Heart right ventricle (tissue), 16 donors: ENCODE measurements around the gene GSPT1. TPM values are rescaled to one million over a fixed set of nuclear protein-coding genes. Genes with fewer than 3 reads are reported as not detected.

Source experiments
- ATAC-seq, 8 donors: fragments of 200-7000 bp; cut with Tn5 transposase; one replicate each; pipeline ENCODE4 v1.9.1; 2020; ENCODE audit warnings: mild to moderate bottlenecking in 8 of 8, moderate library complexity in 8 of 8, moderate number of reproducible peaks in 1 of 8
- DNase-seq, 2 donors: peaks; one replicate each; pipeline ENCODE4 v3.0.0-alpha.2; 2020
- H3K27ac ChIP-seq, 10 donors: fragments of 200-600 bp; sonication (generic) in 2 of 10; one replicate each; pipeline versions ENCODE4 v1.5.0 to v1.8.0; 2020 to 2022; ENCODE audit warnings: mild to moderate bottlenecking in 3 of 10
- H3K27me3 ChIP-seq, 7 donors: fragments of 200-600 bp; one replicate each; pipeline ENCODE4 v1.8.0; 2021 to 2022; ENCODE audit warnings: mild to moderate bottlenecking in 2 of 7
- H3K36me3 ChIP-seq, 9 donors: fragments of 200-600 bp; sonication (generic) in 1 of 9; one replicate each; pipeline versions ENCODE4 v1.5.0 to v1.8.0; 2020 to 2022; ENCODE audit warnings: mild to moderate bottlenecking in 2 of 9
- H3K4me1 ChIP-seq, 9 donors: fragments of 200-600 bp; sonication (generic) in 1 of 9; one replicate each; pipeline versions ENCODE4 v1.5.0 to v1.8.0; 2020 to 2022; ENCODE audit warnings: mild to moderate bottlenecking in 4 of 9
- H3K4me3 ChIP-seq, 10 donors: fragments of 200-600 bp; sonication (generic) in 2 of 10; one replicate each; pipeline versions ENCODE4 v1.5.0 to v1.8.0; 2020 to 2022; ENCODE audit warnings: mild to moderate bottlenecking in 7 of 10, moderate library complexity in 2 of 10
- H3K9me3 ChIP-seq, 11 donors: fragments of 200-600 bp in 10 of 11; sonication (generic) in 2 of 11; one replicate each; pipeline versions ENCODE4 v1.5.0 to v1.8.0; 2013 to 2022; ENCODE audit warnings: mild to moderate bottlenecking in 2 of 11, control low read depth in 1 of 11, moderate library complexity in 1 of 11
- WGBS, 2 donors: extraction: QIAGEN DNeasy Blood & Tissue Kit; methylation state at CpG; one replicate each; pipeline ENCODE4 v1.1.7; 2013; ENCODE audit warnings: inconsistent platforms in 1 of 2; 5-methylcytosine and 5-hydroxymethylcytosine counted together
- intact Hi-C, 10 donors: fragments of 100-400 bp; cut with DNase I; formaldehyde crosslinking; loops; one replicate each; pipeline versions ENCODE4 v1.11.1 to v1.14.2; 2022
- polyA plus RNA-seq, 2 donors: library from polyadenylated mRNA; stranded (reverse); fragments of 200-250 nt; gene quantifications; one replicate each; pipeline ENCODE4 v1.2.3, GENCODE V29; 2013
- total RNA-seq, 10 donors: library from RNA; stranded (reverse); fragmentation: NEBNext Ultra II Directional in 3 of 10; extraction: Animal tissue kit (Norgen Biotek cat#: 25700) in 3 of 10; gene quantifications; one replicate each; pipeline versions ENCODE4 v1.2.1 to v1.2.4, GENCODE V29; 2021 to 2023
- TF ChIP-seq, protein P1 (sequence below), 9 donors: fragments of 200-600 bp; sonication (generic) in 2 of 9; IDR thresholded peaks; one replicate each; pipeline versions ENCODE4 v1.5.0 to v1.8.0; 2021 to 2022; ENCODE audit warnings: antibody characterized with exemption in 9 of 9, mild to moderate bottlenecking in 5 of 9, moderate library complexity in 1 of 9
- donor health status: Arrhythmogenic right ventricular cardiomyopathy.
- donor health status: ischemic (EF 13 %, LVEDD 7.1; RV severe dilation, severe dysfunction).
- donor health status: healthy with polysubstance abuse.
- donor health status: DM: no; HTN: yes; CAD: no.
- donor health status: DM: no; HTN: no; CAD: no.
- donor health status: ischemic (EF 25% LVEDD 6.9; RV normal size, moderate dysfunction).
- donor health status: ischemic (EF 25% LVEDD 5.7; RV mildly dilated, moderate dysfunction).
- donor health status: healthy.
- donor health status: DM: yes; HTN: yes; CAD: no.
- donor health status: Ischemic cardiomyopathy.
- donor health status: ischemic (EF 35%, LVEDD 5.7; RV mildly dilated, moderate dysfunction).
- donor health status: nonischemic (EF 11% LVEDD 7.7; RV severe dilation, severe dysfunction).
- donor health status: DM: yes; HTN: yes; CAD: no.
- donor health status: PGD.
- donor health status: ischemic (EF 29% LVEDD 5.4; RV normal size, mild dysfunction).
- donor health status: nonischemic (EF 23%, LVEDD 6.1; RV moderate dilation, normal function).

Gene GSPT1
- total and polyA plus RNA-seq, 12 donors, result 17.0 to 117 (median 92.3) TPM

DNA sequence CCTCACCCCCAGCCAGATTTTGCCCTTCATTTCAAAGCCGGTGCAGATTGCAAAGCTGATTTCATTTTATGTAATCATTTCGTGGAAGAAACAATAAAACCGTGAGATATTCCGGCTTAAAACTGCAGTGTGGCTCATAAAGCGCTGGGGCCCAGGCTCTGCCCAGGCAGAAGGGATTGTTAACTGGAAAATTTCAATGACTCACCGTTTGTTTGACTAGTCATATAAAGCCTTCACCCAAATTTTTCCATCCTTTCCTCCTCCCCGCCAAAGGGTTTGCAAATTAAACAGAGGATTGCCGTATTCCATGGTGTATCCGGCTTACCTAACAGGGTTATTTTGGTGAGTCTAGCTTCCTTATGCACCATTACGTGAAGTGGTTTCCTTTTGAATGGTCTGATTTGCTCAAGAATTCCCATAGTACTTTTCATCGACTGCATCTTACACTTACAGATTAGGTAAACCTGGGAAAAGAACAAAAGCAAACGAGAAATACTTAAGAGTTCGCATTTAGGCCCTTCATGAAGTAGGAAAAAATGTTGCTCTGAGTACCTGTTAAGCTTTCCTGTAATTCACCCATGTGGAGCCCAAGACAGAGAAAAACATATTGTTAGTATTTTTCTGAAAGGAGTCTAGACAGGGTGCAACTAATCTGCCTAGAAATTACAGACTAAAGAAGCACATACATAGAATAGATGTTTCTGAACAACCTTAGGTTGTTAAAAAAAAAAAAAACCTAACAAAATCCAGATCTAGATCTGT is 949 bp upstream of the GSPT1 start:
- peak overlapping the region in 9 of 10 donors; percentile 47 to 96 (median 89) for H3K27ac ChIP-seq
- H3K4me3 ChIP-seq, result peak overlapping the region in 9 of 10 donors; percentile 76 to 92 (median 85)
- DNase-seq (no peak), ATAC-seq (no peak)
- no peaks in the 10 kb centered on the region for H3K36me3 ChIP-seq
- H3K27me3 ChIP-seq, result peaks cover 0 to 6% (median 0%) of the 10 kb centered on the region in 7 donors
- TF ChIP-seq, protein P1, sequence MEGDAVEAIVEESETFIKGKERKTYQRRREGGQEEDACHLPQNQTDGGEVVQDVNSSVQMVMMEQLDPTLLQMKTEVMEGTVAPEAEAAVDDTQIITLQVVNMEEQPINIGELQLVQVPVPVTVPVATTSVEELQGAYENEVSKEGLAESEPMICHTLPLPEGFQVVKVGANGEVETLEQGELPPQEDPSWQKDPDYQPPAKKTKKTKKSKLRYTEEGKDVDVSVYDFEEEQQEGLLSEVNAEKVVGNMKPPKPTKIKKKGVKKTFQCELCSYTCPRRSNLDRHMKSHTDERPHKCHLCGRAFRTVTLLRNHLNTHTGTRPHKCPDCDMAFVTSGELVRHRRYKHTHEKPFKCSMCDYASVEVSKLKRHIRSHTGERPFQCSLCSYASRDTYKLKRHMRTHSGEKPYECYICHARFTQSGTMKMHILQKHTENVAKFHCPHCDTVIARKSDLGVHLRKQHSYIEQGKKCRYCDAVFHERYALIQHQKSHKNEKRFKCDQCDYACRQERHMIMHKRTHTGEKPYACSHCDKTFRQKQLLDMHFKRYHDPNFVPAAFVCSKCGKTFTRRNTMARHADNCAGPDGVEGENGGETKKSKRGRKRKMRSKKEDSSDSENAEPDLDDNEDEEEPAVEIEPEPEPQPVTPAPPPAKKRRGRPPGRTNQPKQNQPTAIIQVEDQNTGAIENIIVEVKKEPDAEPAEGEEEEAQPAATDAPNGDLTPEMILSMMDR (IDR thresholded peaks at IDR 0.05), result no peak
- no peaks in the 10 kb centered on the region for H3K9me3 ChIP-seq
- intact Hi-C loops, result loop anchor here in 3 of 10 donors (5.0 to 10.0 kb wide), 4 partner anchors 61 to 886 kb away; partner anchors contain the start of genes RSL1D1 (in 2 of the 3), CPPED1 (in 1 of the 3), SNX29 (in 1 of the 3) and ZC3H7A (in 1 of the 3)
- 65 to 77% methylated on average over 13 of the region's 13 CpGs for WGBS, 2 donors
- H3K4me1 ChIP-seq, result peaks cover 4 to 35% (median 27%) of the 10 kb centered on the region in 9 donors

GRCh38 chr16:11915114-11915643 is 577 bp downstream of the GSPT1 start:
- Histone ChIP-seq H3K4me1 (peaks cover 4 to 48% (median 40%) of the 10 kb centered on the region in 9 donors), H3K36me3 (no peaks in the 10 kb centered on the region), H3K4me3 (peak overlapping the region; percentile 66 to 92 (median 83)), H3K27me3 (no peaks in the 10 kb centered on the region), H3K9me3 (no peaks in the 10 kb centered on the region), H3K27ac (peak overlapping the region; percentile 55 to 99 (median 95))
- intact Hi-C loops, result loop anchor here in 3 of 10 donors (5.0 to 10.0 kb wide), 4 partner anchors 60 to 887 kb away; partner anchors contain the start of genes RSL1D1 (in 2 of the 3), CPPED1 (in 1 of the 3), SNX29 (in 1 of the 3) and ZC3H7A (in 1 of the 3)
- DNase-seq, result peak; percentile 28 to 53
- ATAC-seq, result peak in 4 of 8 donors; percentile 8 to 37 (median 17)
- 0 to 1% methylated on average over 45 to 79 of the region's 79 CpGs for WGBS, 2 donors
- TF ChIP-seq, protein P1 (IDR thresholded peaks at IDR 0.05), result peak in 1 of 9 donors; percentile 9

- H3K4me1 ChIP-seq, result peaks cover 4 to 56% (median 44%) of the 10 kb centered on the region in 9 donors
- H3K9me3 ChIP-seq, result no peaks in the 10 kb centered on the region
- intact Hi-C loops, result loop anchor here in 4 of 10 donors (5.0 to 10.0 kb wide), 5 partner anchors 60 to 888 kb away; partner anchors contain the start of genes RSL1D1 (in 3 of the 4), CPPED1 (in 1 of the 4), SNX29 (in 1 of the 4) and ZC3H7A (in 1 of the 4)
- WGBS, 2 donors, result 4% methylated on average over 30 of the region's 30 CpGs
- peak in 1 of 2 donors; percentile 21 for DNase-seq
- peak overlapping the region; percentile 66 to 92 (median 83) for H3K4me3 ChIP-seq
- no peaks in the 10 kb centered on the region for H3K27me3 ChIP-seq
- TF ChIP-seq, protein P1 (IDR thresholded peaks at IDR 0.05), result no peak
- H3K36me3 ChIP-seq, result no peaks in the 10 kb centered on the region
- no peak for ATAC-seq
- H3K27ac ChIP-seq, result peak overlapping the region; percentile 55 to 99 (median 95)
These were observed 1.3 kb downstream of the GSPT1 start for GRCh38 chr16:11914210-11915113.
